Neural cell (in vitro differentiated cells): ENCODE measurements around the gene IFNGR2. TPM values are rescaled to one million over a fixed set of nuclear protein-coding genes. Genes with fewer than 3 reads are reported as not detected.

Experiments used
- H2AFZ ChIP-seq: fragments of 200-600, 300-800 bp; sonication (generic), shearing (Covaris generic); 2 replicates; pipeline ENCODE4 v1.6.0; 2014; ENCODE audit warnings: low read depth, mild to moderate bottlenecking, antibody characterized with exemption, low read length, moderate library complexity
- H3F3A ChIP-seq: fragments of 200-600 bp; shearing (Covaris generic); 2 replicates; pipeline ENCODE4 v1.6.1; 2016; ENCODE audit warnings: mild to moderate bottlenecking, moderate library complexity, mixed read lengths, antibody characterized with exemption, low read length; ENCODE audit not compliant: insufficient read depth, poor library complexity, severe bottlenecking
- H3K27ac ChIP-seq: fragments of 200-600, 300-800 bp; sonication (generic), shearing (Covaris generic); 2 replicates; pipeline ENCODE4 v1.5.1; 2014; ENCODE audit warnings: mild to moderate bottlenecking, low read length, moderate library complexity
- H3K27me3 ChIP-seq: fragments of 300-800, 200-600 bp; sonication (generic), shearing (Covaris generic); 2 replicates; pipeline ENCODE4 v1.6.0; 2014; ENCODE audit warnings: mild to moderate bottlenecking, low read depth, low read length, moderate library complexity; ENCODE audit not compliant: insufficient read depth
- H3K36me3 ChIP-seq: fragments of 300-800, 200-600 bp; sonication (generic), shearing (Covaris generic); 2 replicates; pipeline ENCODE4 v1.5.1; 2014; ENCODE audit warnings: mild to moderate bottlenecking, antibody characterized with exemption, low read length, moderate library complexity; ENCODE audit not compliant: insufficient read depth
- H3K4me2 ChIP-seq: fragments of 300-800, 200-600 bp; sonication (generic), shearing (Covaris generic); 2 replicates; pipeline ENCODE4 v1.6.0; 2014; ENCODE audit warnings: mild to moderate bottlenecking, low read length
- H3K4me3 ChIP-seq: fragments of 300-800, 200-600 bp; sonication (generic), shearing (Covaris generic); 2 replicates; pipeline ENCODE4 v1.5.1; 2014; ENCODE audit warnings: mild to moderate bottlenecking, low read length, moderate library complexity
- H3K79me2 ChIP-seq: fragments of 200-600 bp; shearing (Covaris generic); replicated peaks from 2 replicates; pipeline ENCODE4 v1.6.0; 2014; ENCODE audit warnings: mild to moderate bottlenecking, low read length, moderate library complexity; ENCODE audit not compliant: insufficient read depth
- H3K9ac ChIP-seq: fragments of 300-800, 200-600 bp; sonication (generic), shearing (Covaris generic); 2 replicates; pipeline ENCODE4 v1.6.1; 2016; ENCODE audit warnings: mild to moderate bottlenecking, low read length, mixed read lengths
- H3K9me2 ChIP-seq: fragments of 200-600 bp; shearing (Covaris generic); 2 replicates; pipeline ENCODE4 v1.6.1; 2016; ENCODE audit warnings: mild to moderate bottlenecking, low read length, mixed read lengths; ENCODE audit not compliant: insufficient read depth
- H3K9me3 ChIP-seq: fragments of 200-600, 300-800 bp; sonication (generic), shearing (Covaris generic); 2 replicates; pipeline ENCODE4 v1.6.1; 2016; ENCODE audit warnings: mild to moderate bottlenecking, mixed run types, low read length, moderate library complexity, mixed read lengths
- H4K20me1 ChIP-seq: fragments of 200-600 bp; shearing (Covaris generic); 2 replicates; pipeline ENCODE4 v1.6.1; 2016; ENCODE audit warnings: mild to moderate bottlenecking, mixed run types; ENCODE audit not compliant: insufficient read depth
- EP300 ChIP-seq: fragments of 450-650 bp; conservative IDR thresholded peaks from 2 replicates; pipeline ENCODE4 v1.6.1; 2014; ENCODE audit warnings: antibody characterized with exemption, mild to moderate bottlenecking, moderate library complexity; ENCODE audit not compliant: poor library complexity, severe bottlenecking
- EZH2 ChIP-seq: fragments of 200-600, 300-800 bp; shearing (Covaris generic), sonication (generic); IDR thresholded peaks from 2 replicates; pipeline ENCODE4 v1.6.1; 2014; ENCODE audit warnings: antibody characterized with exemption, low read length, borderline replicate concordance, mild to moderate bottlenecking; ENCODE audit not compliant: insufficient read depth, poor library complexity, severe bottlenecking
- MXI1 ChIP-seq: fragments of 450-650 bp; conservative IDR thresholded peaks from 2 replicates; pipeline ENCODE4 v1.6.1; 2014; ENCODE audit warnings: antibody characterized with exemption, mild to moderate bottlenecking; ENCODE audit not compliant: poor library complexity, severe bottlenecking
- POLR2AphosphoS5 ChIP-seq: IDR thresholded peaks from 2 replicates; pipeline ENCODE4 v1.6.1; 2012
- RAD21 ChIP-seq: fragments of 450-650 bp; conservative IDR thresholded peaks from 2 replicates; pipeline ENCODE4 v1.6.1; 2014; ENCODE audit warnings: antibody characterized with exemption, mild to moderate bottlenecking, moderate library complexity
- SMC3 ChIP-seq: fragments of 450-650 bp; conservative IDR thresholded peaks from 2 replicates; pipeline ENCODE4 v1.6.1; 2014; ENCODE audit warnings: antibody characterized with exemption, mild to moderate bottlenecking, moderate library complexity; ENCODE audit not compliant: poor library complexity
- TAF1 ChIP-seq: IDR thresholded peaks from 2 replicates; pipeline ENCODE4 v1.6.1; 2012; ENCODE audit warnings: low read depth
- polyA plus RNA-seq: library from polyadenylated mRNA; depleted of rRNA; stranded (reverse); fragments of >200 nt; gene quantifications from 2 replicates; pipeline ENCODE4 v1.2.3, GENCODE V29; 2014
- TF ChIP-seq, protein P1 (sequence below): fragments of 450-650 bp; IDR thresholded peaks from 2 replicates; pipeline ENCODE4 v1.5.1; 2014; ENCODE audit warnings: antibody characterized with exemption, mild to moderate bottlenecking, moderate library complexity; ENCODE audit not compliant: poor library complexity, severe bottlenecking
- TF ChIP-seq, protein P2 (sequence below): IDR thresholded peaks from 2 replicates; pipeline ENCODE4 v1.6.1; 2012; ENCODE audit warnings: borderline replicate concordance

The IFNGR2 gene
- polyA plus RNA-seq, 1 donor from 2014 or later, result 57.2 TPM

GRCh38 chr21:33473344-33473743 lies 70.1 kb downstream of the IFNGR2 start:
- peaks cover 26% of the 10 kb centered on the region for H3K79me2 ChIP-seq

DNA sequence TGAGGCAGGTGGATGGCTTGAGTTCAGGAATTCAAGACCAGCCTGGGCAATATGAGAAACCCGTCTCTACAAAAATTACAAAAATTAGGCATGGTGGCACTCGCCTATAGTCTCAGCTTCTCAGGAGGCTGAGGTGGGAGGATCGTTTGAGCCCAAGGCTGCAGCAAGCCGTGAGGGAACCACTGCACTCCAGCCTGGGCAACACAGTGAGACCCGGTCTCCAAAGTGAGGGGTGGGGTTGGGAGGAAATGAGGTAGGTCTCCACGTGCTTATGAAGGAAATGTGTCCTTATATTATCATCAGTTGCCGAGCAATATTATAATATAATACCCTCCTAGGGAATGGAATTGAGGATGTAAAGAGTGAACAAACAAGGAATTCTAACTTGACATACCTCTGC lies 73.9 kb downstream of the IFNGR2 start:
- no peak overlapping the region for H3K4me3 ChIP-seq
- no peak overlapping the region for H2AFZ ChIP-seq
- H3K4me2 ChIP-seq, result no peak overlapping the region
- H3F3A ChIP-seq, result no peaks in the 10 kb centered on the region
- TF ChIP-seq, protein P1, sequence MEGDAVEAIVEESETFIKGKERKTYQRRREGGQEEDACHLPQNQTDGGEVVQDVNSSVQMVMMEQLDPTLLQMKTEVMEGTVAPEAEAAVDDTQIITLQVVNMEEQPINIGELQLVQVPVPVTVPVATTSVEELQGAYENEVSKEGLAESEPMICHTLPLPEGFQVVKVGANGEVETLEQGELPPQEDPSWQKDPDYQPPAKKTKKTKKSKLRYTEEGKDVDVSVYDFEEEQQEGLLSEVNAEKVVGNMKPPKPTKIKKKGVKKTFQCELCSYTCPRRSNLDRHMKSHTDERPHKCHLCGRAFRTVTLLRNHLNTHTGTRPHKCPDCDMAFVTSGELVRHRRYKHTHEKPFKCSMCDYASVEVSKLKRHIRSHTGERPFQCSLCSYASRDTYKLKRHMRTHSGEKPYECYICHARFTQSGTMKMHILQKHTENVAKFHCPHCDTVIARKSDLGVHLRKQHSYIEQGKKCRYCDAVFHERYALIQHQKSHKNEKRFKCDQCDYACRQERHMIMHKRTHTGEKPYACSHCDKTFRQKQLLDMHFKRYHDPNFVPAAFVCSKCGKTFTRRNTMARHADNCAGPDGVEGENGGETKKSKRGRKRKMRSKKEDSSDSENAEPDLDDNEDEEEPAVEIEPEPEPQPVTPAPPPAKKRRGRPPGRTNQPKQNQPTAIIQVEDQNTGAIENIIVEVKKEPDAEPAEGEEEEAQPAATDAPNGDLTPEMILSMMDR, result no peak
- TF ChIP-seq RAD21 (no peak), EZH2 (no peak), MXI1 (no peak), SMC3 (no peak), EP300 (no peak)
- TF ChIP-seq, protein P2, sequence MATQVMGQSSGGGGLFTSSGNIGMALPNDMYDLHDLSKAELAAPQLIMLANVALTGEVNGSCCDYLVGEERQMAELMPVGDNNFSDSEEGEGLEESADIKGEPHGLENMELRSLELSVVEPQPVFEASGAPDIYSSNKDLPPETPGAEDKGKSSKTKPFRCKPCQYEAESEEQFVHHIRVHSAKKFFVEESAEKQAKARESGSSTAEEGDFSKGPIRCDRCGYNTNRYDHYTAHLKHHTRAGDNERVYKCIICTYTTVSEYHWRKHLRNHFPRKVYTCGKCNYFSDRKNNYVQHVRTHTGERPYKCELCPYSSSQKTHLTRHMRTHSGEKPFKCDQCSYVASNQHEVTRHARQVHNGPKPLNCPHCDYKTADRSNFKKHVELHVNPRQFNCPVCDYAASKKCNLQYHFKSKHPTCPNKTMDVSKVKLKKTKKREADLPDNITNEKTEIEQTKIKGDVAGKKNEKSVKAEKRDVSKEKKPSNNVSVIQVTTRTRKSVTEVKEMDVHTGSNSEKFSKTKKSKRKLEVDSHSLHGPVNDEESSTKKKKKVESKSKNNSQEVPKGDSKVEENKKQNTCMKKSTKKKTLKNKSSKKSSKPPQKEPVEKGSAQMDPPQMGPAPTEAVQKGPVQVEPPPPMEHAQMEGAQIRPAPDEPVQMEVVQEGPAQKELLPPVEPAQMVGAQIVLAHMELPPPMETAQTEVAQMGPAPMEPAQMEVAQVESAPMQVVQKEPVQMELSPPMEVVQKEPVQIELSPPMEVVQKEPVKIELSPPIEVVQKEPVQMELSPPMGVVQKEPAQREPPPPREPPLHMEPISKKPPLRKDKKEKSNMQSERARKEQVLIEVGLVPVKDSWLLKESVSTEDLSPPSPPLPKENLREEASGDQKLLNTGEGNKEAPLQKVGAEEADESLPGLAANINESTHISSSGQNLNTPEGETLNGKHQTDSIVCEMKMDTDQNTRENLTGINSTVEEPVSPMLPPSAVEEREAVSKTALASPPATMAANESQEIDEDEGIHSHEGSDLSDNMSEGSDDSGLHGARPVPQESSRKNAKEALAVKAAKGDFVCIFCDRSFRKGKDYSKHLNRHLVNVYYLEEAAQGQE, result no peak
- no peak overlapping the region for H3K27ac ChIP-seq
- no peaks in the 10 kb centered on the region for H3K9me3 ChIP-seq
- H4K20me1 ChIP-seq, result no peaks in the 10 kb centered on the region
- no peaks in the 10 kb centered on the region for H3K36me3 ChIP-seq
- peaks cover 20% of the 10 kb centered on the region for H3K79me2 ChIP-seq
- H3K27me3 ChIP-seq, result no peaks in the 10 kb centered on the region
- no peak overlapping the region for H3K9ac ChIP-seq
- no peaks in the 10 kb centered on the region for H3K9me2 ChIP-seq

More at GRCh38 chr21:33473344-33473743, 70.1 kb downstream of the IFNGR2 start:
- no peaks in the 10 kb centered on the region for H3K27me3 ChIP-seq
- H2AFZ ChIP-seq, result no peak overlapping the region
- H3K9me3 ChIP-seq, result no peaks in the 10 kb centered on the region
- no peak overlapping the region for H3K4me2 ChIP-seq
- no peak for TF ChIP-seq POLR2AphosphoS5
- TF ChIP-seq TAF1, result no peak
- TF ChIP-seq, protein P1, result no peak
- TF ChIP-seq, protein P2, result no peak
- TF ChIP-seq SMC3, result no peak
- no peak for TF ChIP-seq EP300
- no peak for TF ChIP-seq RAD21
- no peak for TF ChIP-seq MXI1
- no peak for TF ChIP-seq EZH2
- H4K20me1 ChIP-seq, result no peaks in the 10 kb centered on the region
- H3K9me2 ChIP-seq, result no peaks in the 10 kb centered on the region
- no peaks in the 10 kb centered on the region for H3F3A ChIP-seq
- H3K27ac ChIP-seq, result no peak overlapping the region
- H3K36me3 ChIP-seq, result no peaks in the 10 kb centered on the region
- H3K9ac ChIP-seq, result no peak overlapping the region
- H3K4me3 ChIP-seq, result no peak overlapping the region
